HG03520 (cell line): ENCODE data around the gene EPOP.

ENCODE experiments used
- ATAC-seq: cut with Tn5 transposase; IDR thresholded peaks from one replicate; pipeline ENCODE4 v1.9.1; 2021; ENCODE audit warnings: mild to moderate bottlenecking, moderate library complexity; ENCODE audit not compliant: unreplicated experiment

The EPOP gene

DNA sequence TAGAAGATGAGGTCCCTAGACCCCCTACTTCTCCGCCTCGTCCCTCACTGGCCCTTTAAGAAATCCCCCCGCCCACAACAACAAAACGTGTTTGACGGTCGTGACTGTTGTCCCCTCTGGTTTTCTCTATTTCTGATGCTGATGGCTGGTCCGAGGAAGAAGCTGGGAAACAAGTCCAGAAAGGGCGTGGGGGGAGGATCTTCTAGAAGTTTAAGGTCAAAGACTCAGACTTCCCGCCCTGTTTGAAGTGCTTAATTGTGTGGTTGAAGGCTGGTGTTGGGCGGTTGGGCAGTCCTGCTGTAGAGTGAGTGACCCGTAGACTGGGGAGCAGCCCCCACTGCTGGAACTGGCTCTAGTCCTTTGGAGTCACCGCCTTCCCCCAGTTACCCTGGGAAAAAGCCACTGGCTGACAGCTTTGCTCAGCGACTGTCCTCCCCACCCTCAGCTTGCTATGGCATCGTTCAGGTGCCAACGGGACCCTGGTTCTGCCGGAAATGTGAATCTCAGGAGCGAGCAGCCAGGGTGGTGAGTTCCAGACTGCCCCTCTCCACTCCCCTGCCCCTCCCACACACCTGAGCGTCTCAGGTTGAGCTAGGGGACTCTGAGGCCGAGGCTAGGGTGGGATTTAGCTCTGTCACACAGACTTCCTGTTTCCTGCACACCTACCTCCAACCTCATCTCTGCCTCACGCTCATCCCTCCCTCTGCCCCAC lies 31.9 kb upstream of the EPOP start:
- no peak for ATAC-seq

DNA sequence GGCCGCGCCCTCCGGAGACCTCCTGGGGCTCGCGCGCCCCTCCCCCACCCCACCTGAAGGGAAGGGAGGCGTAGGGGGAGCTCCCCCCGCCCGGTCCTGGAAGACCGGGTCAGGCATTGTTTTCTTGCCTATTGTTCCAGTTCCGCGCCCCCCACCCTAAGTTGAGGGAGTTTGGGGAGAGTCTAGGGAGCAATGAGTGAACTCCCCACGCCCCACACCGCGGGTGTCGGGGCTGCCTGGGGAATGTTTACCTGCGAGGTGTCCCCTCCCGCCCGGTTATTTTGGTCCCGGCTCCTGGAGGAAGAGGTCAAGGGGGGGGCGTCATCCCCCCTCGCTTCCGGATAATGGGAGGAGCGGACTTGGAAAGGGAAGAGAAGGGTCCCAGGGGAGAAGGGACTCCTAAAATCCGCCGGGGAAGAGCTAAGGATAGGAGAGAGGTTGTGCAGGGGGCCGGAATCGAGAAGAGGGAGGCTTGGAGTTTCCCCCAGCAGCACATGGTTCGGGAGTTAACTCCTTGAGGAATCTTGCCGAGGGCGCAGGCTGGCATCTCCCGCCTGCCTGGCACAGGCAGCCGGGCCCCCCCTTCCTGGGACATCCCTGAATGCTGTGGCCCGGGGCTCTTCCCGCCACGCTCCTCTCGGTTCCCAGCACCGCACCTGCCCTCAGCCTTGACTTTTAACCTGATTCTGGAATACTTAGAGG lies 31.2 kb upstream of the EPOP start:
- ATAC-seq = no peak

- no peak for ATAC-seq
These were observed 30.7 kb upstream of the EPOP start for GRCh38 chr17:38705523-38705802.

GRCh38 chr17:38704606-38705522 lies 30.1 kb upstream of the EPOP start, which contains the start of gene MLLT6:
TSS of gene MLLT6 (plus strand) at chr17:38705273. CDS start at chr17:38705633, 360 bp downstream.
- ATAC-seq = no peak

DNA sequence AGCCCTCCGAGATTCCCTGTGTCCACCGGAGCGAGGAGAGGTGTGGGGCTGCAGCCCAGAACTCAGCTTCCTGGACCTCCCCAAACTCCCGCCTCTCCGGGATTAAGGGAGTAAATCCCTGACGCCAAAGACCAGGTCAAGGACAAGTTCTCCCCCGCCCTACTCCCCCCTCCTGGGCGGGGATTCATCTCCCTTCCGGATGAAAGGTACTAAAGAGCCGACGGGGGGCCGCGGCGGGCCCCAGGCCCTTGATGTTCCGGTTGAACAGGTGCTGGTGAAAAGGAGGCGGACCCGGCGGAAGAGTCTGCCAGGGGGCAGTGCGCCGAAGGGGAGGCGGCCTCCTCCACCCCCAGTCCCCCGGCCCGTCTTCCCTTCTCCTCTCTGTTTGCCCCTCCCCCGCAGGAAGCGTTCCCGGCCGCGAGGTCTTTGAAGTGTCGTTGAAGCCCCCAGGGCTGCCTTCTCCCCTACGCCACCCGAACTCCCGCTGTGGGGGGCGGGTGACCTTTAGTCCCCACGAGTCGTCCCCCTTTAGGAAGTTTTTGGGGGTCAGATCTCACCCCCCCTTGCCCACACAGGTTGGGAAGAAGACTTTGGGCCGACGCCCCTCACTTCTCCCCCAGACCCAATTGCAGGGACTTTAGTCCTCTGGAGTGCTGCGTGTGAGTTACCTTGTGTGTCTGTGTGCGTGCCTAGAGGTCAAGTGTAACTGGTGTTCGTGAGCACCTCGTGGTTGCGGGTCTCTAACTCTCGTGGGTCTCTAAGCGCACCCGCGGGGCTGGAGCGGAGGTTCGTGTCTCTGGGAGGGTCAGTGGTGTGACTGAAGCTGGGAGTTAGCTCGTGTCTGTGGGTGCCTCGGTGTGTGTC lies 29.2 kb upstream of the EPOP start:
- no peak for ATAC-seq

- ATAC-seq = no peak
These were observed 28.4 kb upstream of the EPOP start for GRCh38 chr17:38702916-38703741.

DNA sequence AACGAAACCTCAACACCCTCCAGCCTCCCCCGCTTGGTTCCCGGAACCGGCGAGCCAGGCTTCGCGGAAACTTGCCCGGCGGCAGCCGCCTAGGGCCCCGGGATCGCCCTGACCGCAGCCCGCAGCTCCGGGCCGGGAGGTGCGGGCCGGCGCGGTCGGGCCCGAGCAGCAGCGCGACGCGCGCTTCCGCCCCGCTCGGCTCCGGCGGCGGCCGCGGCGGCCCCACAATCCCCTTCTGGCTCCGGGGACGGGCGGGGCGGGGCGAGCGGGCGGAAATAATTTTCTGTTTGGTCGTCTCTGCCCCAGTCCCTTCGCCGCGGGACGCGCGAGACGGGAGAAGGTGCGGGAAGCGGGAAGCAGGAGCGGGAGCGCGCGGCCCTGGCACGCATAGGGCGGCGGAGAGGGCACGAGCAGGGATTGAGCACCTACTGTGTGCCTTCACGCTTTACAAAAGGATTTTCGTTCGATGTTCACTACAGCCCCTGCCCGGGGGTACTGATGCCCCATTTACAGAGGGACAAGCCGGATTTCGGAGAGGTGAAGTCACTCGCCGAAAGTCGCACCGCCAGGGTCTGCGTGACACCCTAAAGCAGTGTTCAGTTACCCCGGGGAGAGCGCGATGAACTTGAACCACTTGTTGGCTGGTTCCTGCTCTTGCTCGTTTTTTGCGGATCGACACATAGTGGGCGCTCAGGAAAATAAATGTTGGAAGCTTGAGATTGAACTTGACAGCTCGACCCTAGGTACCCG lies 27.6 kb upstream of the EPOP start:
- no peak for ATAC-seq

GRCh38 chr17:38701504-38702165 lies 26.9 kb upstream of the EPOP start:
- no peak for ATAC-seq

DNA sequence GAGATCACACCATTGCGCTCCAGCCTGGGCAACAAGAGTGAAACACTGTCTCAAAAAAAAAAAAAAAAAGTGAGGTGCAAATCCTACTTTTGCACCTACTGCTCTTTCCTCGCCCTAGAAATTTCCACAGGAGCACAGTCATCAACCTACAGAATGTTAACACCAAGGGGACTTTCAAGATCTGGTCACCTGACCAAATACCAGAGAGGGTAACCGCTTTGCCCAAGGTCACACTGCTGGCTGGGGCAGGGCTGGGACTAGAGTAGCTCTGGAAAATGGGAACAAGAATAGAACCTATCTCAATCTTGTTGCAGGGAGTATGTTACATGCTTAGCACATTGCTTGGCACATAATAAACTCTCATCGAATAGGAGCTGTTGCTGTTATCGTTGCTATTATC lies 24.0 kb upstream of the EPOP start:
- ATAC-seq = no peak

DNA sequence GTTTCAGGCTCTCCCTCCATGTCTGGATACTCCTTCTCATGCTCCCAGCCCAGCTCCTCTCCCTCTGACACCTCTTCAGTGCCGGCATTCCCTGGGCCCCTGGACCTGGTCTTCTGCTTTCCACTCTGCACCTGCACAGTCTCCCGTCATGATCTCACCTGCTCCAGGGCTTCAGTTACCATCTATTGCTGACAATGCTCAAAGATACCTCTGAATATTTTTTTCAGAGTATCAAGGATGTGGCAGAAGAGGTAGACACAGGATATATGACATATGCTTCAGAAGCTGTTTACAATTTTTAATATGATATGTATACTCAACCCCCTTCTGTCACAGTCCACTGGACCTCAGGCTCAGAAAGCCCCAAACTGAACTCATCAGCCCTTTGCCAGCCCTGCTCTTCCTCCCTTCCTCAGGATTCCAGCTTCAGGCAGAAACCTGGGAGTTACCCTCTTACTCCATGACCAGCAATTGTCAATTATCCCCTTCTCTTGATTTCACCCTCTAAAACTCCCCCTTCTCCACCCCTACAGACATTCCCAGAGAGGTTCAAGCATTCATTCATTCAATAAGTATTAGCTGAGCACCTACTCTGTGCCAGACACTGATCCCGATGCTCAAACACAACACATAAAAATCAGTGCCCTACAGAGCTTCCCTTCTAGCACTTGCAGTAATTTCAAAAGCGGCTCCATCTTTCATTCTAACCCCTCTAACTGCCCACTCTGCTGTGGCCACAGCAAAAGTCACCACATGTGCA lies 22.5 kb upstream of the EPOP start:
- no peak for ATAC-seq

GRCh38 chr17:38693700-38694329 lies 19.1 kb upstream of the EPOP start:
- ATAC-seq = no peak

GRCh38 chr17:38691154-38691553 lies 16.4 kb upstream of the EPOP start:
- no peak for ATAC-seq

GRCh38 chr17:38690386-38690785 lies 15.6 kb upstream of the EPOP start:
- ATAC-seq = no peak

- ATAC-seq = no peak
These were observed 12.5 kb upstream of the EPOP start for GRCh38 chr17:38687286-38687685.

DNA sequence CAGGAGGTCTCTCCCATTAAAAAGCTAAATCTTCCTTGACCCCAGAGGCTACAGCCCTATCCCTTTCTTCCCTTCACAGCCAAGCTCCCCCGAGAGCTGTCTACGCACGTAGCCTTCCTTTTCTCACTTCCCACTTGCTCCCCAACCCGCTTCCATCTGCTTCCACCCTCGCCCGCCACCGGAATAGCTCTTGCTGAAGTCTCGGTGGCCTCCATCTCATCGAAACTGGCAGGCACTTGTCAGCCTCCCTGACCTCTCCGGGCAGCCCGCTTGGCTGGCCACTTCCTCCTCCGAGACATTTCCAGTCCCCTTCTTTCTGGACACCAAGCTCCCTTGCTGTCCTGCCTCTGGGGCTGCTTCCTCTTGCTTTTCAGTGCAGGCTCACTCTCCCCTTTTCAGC lies 10.7 kb upstream of the EPOP start:
- no peak for ATAC-seq

DNA sequence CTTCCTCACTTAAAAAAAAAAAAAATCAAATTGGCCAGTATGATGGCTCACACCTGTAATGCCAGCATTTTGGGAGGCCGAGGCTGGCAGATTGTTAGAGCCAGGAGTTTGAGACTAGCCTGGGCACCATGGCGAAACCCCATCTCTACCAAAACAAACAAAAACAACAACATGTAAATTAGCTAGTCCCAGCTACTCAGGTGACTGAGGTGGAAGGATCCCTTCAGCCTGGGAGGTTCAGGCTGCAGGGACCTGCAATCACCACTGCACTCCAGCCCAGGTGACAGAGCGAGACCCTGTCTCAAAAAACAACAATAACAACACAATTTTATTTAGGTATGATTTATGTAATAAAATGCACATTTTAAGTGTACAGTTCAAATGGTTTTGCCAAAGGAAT lies 6.3 kb upstream of the EPOP start:
- ATAC-seq = no peak

DNA sequence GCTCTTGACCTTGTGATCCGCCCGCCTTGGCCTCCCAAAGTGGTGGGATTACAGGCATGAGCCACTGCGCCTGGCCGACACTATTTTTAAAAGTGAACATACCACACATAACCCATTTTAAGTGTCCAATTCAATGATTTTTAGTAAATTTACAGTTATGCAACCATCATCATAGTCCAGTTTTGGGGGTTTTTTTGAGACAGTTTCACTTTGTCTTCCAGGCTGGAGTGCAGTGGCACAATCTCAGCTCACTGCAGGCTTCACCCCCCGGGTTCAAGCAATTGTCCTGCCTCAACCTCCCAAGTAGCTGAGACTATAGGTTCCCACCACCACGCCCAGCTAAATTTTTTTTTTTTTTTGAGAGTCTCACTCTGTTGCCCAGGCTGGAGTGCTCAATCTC lies 3.1 kb upstream of the EPOP start:
- ATAC-seq = no peak
